ENCODE results near the gene CTXND1. TPM values are rescaled to one million over a fixed set of nuclear protein-coding genes. Genes with fewer than 3 reads are reported as not detected.

The CTXND1 gene
- total and polyA plus RNA-seq, 2 of the 4 experiments (the other 2 are of a cell fraction): not detected

GRCh38 chr15:80179025-80179759 lies 72.8 kb downstream of the CTXND1 start:
- Histone ChIP-seq H2AK9ac (replicated peaks; ENCODE audit: low read depth, low read length, poor library complexity) (peak overlapping the region; percentile 89), H3K18ac (ENCODE audit: low read depth, low read length) (peak overlapping the region; percentile 94), H3K4me1 (ENCODE audit: control insufficient read depth, insufficient read depth, low read length) (peaks cover 18% of the 10 kb centered on the region), H4K20me1 (ENCODE audit: insufficient read depth, low read length) (0 out of 2 replicates have a peak, but pooled peaks cover under 1% of the 10 kb centered on the region), H3K4me3 (ENCODE audit: insufficient read depth, low read depth, low read length) (no peak overlapping the region), H3K27me3 (ENCODE audit: control insufficient read depth, insufficient read depth, low read length) (no peaks in the 10 kb centered on the region), H3K9me1 (ENCODE audit: insufficient read depth, low read length) (peaks cover 39% of the 10 kb centered on the region), H3K4me2 (ENCODE audit: low read depth, low read length) (peak overlapping the region; percentile 45), H2BK120ac (ENCODE audit: low read depth, low read length) (peak overlapping the region; percentile 99), H2AK5ac (ENCODE audit: low read depth, low read length) (peak overlapping the region; percentile 99), H4K5ac (ENCODE audit: low read depth, low read length) (peak overlapping the region; percentile 86), H3K23ac (ENCODE audit: low read depth, low read length) (peak overlapping the region; percentile 93), H2BK20ac (ENCODE audit: low read depth, low read length) (peak overlapping the region; percentile 99), H3K56ac (ENCODE audit: extremely low read depth, insufficient read depth, low read length) (no peak overlapping the region), H2BK15ac (ENCODE audit: low read depth, low read length) (peak overlapping the region; percentile 99; the same call in 2 of the 3 replicates), H4K91ac (ENCODE audit: insufficient read depth, low read depth, low read length) (peak overlapping the region; percentile 96), H3K14ac (replicated peaks; ENCODE audit: low read depth, low read length) (peak overlapping the region; percentile 98), H3K9ac (ENCODE audit: low read depth, low read length) (no peak overlapping the region), H3K79me1 (ENCODE audit: low read depth in 1 of 2, low read length in 2 of 2) (peaks cover 3 to 16% of the 10 kb centered on the region in 2 experiments), H4K8ac (ENCODE audit: low read depth in 2 of 2, low read length in 2 of 2) (peak overlapping the region; percentile 79 to 96), H3K36me3 (ENCODE audit: control insufficient read depth, insufficient read depth, low read length) (peaks cover 29% of the 10 kb centered on the region), H2AFZ (replicated peaks; ENCODE audit: low read length, poor library complexity) (peak overlapping the region; percentile 72), H3K4ac (ENCODE audit: low read depth, low read length) (peak overlapping the region; percentile 98), H3K27ac (ENCODE audit: insufficient read depth, low read length) (peak overlapping the region; percentile 76), H2BK5ac (ENCODE audit: low read depth, low read length, poor library complexity, severe bottlenecking) (peak overlapping the region; percentile 95), H3K9me3 (ENCODE audit: control insufficient read depth, insufficient read depth, low read length) (no peaks in the 10 kb centered on the region; the same call in 1 of the 2 replicates)
- ATAC-seq (ENCODE audit: low read depth): peak; percentile 79
- ChIA-PET CTCF (interaction anchor here (1.0 kb wide), 1 partner anchor 11 kb away, joined by 3 read pairs; no protein-coding TSS in a partner anchor), POLR2A (ENCODE audit: unreplicated experiment) (interaction anchor here (0.5 kb wide), 1 partner anchor 11 kb away, joined by 3 read pairs; no protein-coding TSS in a partner anchor)
- peak; percentile 98 for DNase-seq
- 89% methylated on average over 5 of the region's 17 CpGs; no CpG with 5 or more reads in 1 of the 2 experiments for WGBS, 2 experiments (ENCODE audit: extremely low coverage in 2 of 2, insufficient read length in 1 of 2)
- in situ Hi-C loops (cut with MboI; ENCODE audit: low sequenced_read_pairs) (loop anchor here (10.0 kb wide), 1 partner anchor 274 kb away; no protein-coding TSS in a partner anchor), intact Hi-C loops (cut with micrococcal nuclease) (loop anchor here (10.0 kb wide), 1 partner anchor 254 kb away; no protein-coding TSS in a partner anchor), dilution Hi-C loops (cut with HindIII; ENCODE audit: low sequenced_read_pairs, unreplicated experiment) (no loop called here)
- BruUV-seq (replicated peaks): no TSS peak
- TF ChIP-seq BHLHE40 (IDR thresholded peaks at IDR 0.05; ENCODE audit: low read depth, low read length) (peak; percentile 92), MXI1 (IDR thresholded peaks at IDR 0.05; ENCODE audit: borderline replicate concordance, low read depth, low read length) (no peak), CEBPB (IDR thresholded peaks at IDR 0.05; ENCODE audit: low read depth, low read length) (peak; percentile 4; the same call in 1 of the 2 replicates), FOS (IDR thresholded peaks at IDR 0.05; ENCODE audit: low read depth, low read length) (peak; percentile 99), MAZ (IDR thresholded peaks at IDR 0.05; ENCODE audit: borderline replicate concordance, low read depth, low read length) (no peak), RAD21 (IDR thresholded peaks at IDR 0.05; ENCODE audit: low read length) (no peak), RCOR1 (IDR thresholded peaks at IDR 0.05; ENCODE audit: insufficient replicate concordance, low read length) (no peak), SMC3 (IDR thresholded peaks at IDR 0.05; ENCODE audit: low read depth, low read length) (no peak), USF2 (IDR thresholded peaks at IDR 0.05; ENCODE audit: low read depth, low read length) (no peak), MAFK (IDR thresholded peaks at IDR 0.05; ENCODE audit: low read depth, low read length) (0 out of 2 replicates have a peak, but pooled peaks have one; percentile 26), ELK1 (IDR thresholded peaks at IDR 0.05; ENCODE audit: borderline replicate concordance, low read depth, low read length) (no peak), CHD1 (IDR thresholded peaks at IDR 0.05; ENCODE audit: low read depth, low read length) (no peak), RFX5 (IDR thresholded peaks at IDR 0.05; ENCODE audit: low read depth, low read length) (no peak)

Data from IMR-90 (cell line).